Activated gamma-delta T cell treated with anti-CD3 and anti-CD28 coated beads, Interleukin-2, amount 50 U/mL, for 16 hours (primary cell): ENCODE measurements around the gene PCMT1.
A peak's percentile ranks its signal among the peaks of the same experiment; 100 is the strongest.
"Not testable (repeated sequence)": the region's sequence is repeated elsewhere in the genome, so short reads cannot be mapped to it uniquely, and the experiment has no call there.

Experiments used
- DNase-seq: peaks from one replicate; pipeline ENCODE4 v3.0.0-alpha.2; 2020; ENCODE audit warnings: low read depth

Gene PCMT1

GRCh38 chr6:149820506-149820905, 71.0 kb downstream of the PCMT1 start:
- no peak for DNase-seq

- DNase-seq = no peak
Measured at GRCh38 chr6:149821492-149821891, 72.0 kb downstream of the PCMT1 start.

DNA sequence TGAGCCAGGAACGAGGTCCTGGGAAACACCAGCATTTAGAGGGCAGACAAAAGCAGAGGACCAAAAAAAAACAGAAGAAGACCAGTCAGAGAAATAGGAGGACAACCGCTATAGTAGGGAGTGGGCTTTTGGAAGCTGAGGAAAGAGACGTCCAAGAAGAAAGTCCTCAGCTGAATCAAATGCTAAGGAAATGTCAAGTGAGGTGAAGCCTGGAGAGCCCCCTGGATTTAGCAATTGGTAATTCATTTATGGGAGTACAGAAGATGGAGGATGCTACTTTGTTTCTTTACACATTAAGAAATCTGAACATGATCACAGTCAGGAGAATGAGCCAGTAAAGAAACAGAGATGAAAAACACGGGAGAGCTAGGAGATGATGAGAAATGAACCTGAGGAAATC, 73.5 kb downstream of the PCMT1 start:
- DNase-seq = no peak

DNA sequence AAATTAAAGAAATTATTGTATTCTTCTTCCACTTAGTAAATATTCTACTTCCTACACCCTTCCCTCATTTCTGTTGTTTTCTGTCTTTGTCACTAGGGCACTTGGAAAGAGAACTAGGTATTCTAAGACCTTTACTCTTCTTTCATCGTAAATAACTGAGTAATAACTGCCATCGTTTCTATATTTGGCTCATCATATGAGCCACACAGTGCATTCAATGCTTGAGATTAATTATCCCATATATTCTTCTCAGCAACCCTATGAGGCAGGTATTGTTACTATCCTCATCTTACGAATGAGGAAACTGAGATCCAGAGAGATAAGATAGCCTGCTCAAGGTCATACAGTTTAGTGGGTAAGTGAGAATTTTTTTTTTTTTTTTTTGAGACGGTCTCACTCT, 75.8 kb downstream of the PCMT1 start:
- no peak for DNase-seq

- DNase-seq = no peak
Measured at GRCh38 chr6:149830731-149831307, 81.3 kb downstream of the PCMT1 start.

GRCh38 chr6:149831308-149831820, 81.8 kb downstream of the PCMT1 start:
- DNase-seq = no peak

DNA sequence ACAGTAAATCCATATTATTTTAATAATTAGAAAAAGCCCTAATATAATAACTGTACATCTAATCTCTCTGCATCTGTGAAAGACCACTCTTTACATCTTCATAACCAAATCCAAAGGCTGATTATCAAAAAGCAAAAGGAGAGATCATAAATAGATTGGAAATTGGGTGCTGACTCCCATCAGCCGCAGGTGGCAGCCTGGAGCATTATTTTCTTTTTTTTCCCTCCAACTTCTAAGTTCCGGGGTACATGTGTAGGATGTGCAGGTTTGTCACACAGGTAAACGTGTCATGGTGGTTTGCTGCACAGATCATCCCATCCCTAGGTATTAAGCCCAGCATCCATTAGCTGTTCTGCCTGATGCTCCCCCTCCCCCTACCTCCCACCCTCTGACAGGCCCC, 84.1 kb downstream of the PCMT1 start:
- no peak for DNase-seq

- DNase-seq = peak; percentile 64
Measured at GRCh38 chr6:149834513-149835481, 85.3 kb downstream of the PCMT1 start.

GRCh38 chr6:149840345-149841075, 91.0 kb downstream of the PCMT1 start:
- DNase-seq = no peak

GRCh38 chr6:149842331-149842730, 92.8 kb downstream of the PCMT1 start:
- DNase-seq = no peak

DNA sequence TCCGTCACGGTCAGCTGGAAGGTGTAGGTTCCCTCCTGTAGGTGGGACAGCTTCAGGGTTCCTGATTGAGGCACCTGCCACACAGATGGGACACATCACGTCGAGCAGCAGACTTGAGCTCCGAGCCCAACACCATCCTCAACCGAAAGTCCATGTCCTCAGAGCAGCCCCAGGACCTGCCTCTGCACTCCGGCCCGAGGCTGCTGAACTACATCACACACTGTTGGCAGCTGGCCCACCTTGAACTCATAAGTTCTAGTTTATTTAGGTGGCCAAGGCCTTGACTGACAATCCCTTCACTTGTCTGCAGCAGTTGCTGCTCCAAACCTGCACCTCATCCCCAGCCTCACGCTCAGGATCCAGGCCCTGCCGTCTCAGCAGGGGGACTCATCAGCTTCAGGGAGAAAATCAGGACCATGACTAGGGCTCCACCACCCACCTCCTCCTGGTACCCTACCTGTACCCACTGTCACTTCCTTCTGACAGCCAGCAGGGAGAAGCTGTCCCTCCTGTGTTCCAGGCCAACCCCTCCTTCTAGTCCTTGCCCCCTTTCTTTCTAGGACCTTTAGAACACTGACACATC, 93.6 kb downstream of the PCMT1 start:
- no peak for DNase-seq

DNA sequence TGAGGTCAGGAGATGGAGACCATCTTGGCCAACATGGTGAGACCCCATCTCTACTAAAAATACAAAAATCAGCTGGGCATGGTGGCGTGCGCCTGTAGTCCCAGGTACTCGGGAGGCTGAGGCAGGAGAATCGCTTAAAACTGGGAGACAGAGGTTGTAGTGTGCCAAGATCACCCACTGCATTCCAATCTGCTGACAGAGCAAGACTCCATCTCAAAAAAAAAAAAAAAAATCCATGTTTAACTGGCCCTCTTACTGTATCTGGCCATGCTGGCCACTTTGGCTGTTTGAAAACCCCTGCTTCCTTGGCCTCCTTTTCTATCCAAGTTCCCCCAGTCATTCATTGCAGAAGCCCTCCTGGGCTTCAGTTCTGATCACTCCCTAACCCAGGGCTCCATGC, 94.5 kb downstream of the PCMT1 start:
- DNase-seq = not testable (repeated sequence)

- no peak for DNase-seq
Measured at GRCh38 chr6:149844480-149844879, 94.9 kb downstream of the PCMT1 start.

GRCh38 chr6:149845549-149845948, 96.0 kb downstream of the PCMT1 start:
- no peak for DNase-seq

DNA sequence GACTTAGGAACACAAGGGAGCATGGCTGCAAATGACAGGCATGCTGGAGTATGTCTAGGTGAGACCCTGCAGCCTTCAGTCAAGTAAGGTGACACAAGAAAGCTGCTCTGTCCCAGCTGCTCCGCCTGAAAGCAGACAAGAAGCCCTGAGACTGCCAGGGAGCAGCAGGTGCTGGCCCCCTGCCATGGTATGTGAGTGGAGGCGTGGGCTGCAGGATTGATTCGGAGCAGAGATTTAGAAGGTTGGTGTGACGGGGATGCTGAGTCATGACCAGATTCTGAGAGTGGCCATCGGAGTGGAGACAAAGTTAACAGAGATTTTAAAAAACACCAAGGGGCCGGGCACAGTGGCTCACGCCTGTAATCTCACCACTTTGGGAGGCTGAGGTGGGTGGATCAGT, 96.8 kb downstream of the PCMT1 start:
- DNase-seq = no peak

DNA sequence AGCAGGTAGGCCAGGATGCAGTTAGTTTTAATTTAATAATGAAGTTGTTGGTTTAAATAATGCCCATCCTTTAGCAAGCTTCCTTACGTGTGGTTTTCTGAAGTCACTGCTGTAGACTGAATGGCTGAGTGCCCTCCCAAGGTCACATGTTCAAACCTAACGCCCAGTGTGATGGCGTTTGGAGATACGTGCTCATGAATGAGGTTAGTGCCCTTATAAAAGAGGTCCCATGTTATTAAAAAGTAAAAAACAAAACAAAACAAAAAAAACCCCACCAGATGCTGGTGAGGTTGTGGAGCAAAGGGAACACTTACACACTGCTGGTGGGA, 98.4 kb downstream of the PCMT1 start:
- DNase-seq = no peak

DNA sequence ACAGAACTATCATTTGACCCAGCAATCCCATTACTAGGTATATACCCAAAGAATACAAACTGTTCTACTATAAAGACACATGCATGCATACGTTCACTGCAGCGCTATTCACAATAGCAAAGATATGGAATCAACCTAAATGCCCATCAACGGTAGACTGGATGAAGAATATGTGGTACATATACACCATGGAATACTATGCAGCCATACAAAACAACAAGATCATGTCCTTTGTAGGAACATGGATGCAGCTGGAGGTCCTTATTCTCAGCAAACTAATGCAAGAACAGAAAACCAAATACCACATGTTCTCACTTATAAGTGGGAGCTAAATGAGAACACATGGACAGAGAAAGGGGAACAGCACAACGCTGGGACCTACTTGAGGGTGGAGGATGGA, 98.8 kb downstream of the PCMT1 start:
- not testable (repeated sequence) for DNase-seq

DNA sequence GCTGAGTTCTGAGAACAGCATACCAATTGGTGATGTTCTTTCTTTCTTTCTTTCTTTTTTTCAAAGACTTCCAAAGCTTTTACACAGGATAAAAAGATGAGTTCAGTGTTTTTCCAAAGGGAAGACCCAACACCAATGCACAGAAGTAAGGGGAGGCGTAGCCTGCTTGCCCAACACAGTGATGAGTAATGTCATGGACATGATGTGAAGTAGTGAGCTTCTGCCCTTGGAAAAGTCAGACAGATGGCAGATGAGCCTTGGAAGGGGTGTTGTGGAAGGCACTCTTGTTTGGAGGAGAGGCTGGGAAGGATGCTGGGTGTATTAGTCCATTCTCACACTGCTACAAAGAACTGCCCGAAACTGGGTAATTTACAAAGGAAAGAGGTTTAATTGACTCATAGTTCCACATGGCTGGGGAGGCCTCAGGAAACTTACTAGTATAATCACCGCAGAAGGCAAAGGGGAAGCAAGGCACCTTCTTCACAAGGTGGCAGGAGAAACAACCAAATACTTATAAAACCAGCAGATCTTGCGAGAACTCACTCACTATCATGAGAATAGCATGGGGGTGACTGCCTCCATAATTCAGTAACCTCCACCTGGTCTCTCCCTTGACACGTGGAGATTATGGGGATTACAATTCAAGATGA, 102.0 kb downstream of the PCMT1 start:
- no peak for DNase-seq

- no peak for DNase-seq
Measured at GRCh38 chr6:149852180-149852579, 102.6 kb downstream of the PCMT1 start.

- DNase-seq = no peak
Measured at GRCh38 chr6:149852881-149853280, 103.3 kb downstream of the PCMT1 start.

DNA sequence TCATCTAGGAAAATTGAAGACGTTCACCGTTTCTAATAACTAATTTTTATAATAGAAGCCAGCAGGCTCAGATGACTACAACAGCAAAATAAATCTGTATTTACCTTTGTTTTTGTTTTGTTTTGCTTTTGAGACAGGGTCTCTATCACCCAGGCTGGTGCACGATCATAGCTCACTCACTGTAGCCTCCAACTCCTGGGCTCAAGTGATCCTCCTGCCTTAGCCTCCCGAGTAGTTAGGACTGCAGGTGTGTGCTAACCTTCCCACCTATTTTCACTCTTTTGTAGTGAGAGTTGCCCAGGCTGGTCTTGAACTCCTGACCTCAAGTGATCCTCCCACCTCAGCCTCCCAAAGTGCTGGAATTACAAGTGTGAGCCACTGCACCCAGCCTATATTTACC, 104.5 kb downstream of the PCMT1 start:
- not testable (repeated sequence) for DNase-seq

GRCh38 chr6:149854532-149854931, 105.0 kb downstream of the PCMT1 start:
- DNase-seq = no peak
